Ectodermal cell (in vitro differentiated cells): Measurements from ENCODE around the gene WBP2.
A peak's percentile ranks its signal among the peaks of the same experiment; 100 is the strongest.
"Not testable (repeated sequence)": the region's sequence is repeated elsewhere in the genome, so short reads cannot be mapped to it uniquely, and the experiment has no call there.

Source experiments
- H3K27ac ChIP-seq: 2 replicates; pipeline ENCODE4 v1.7.0; 2013; ENCODE audit warnings: mild to moderate bottlenecking, low read depth, low read length; ENCODE audit not compliant: insufficient read depth, poor library complexity, severe bottlenecking
- H3K27me3 ChIP-seq: 2 replicates; pipeline ENCODE4 v1.7.0; 2013; ENCODE audit warnings: mild to moderate bottlenecking, low read length; ENCODE audit not compliant: insufficient read depth, control insufficient read depth, poor library complexity, severe bottlenecking
- H3K36me3 ChIP-seq: one replicate; pipeline ENCODE4 v1.7.0; 2013; ENCODE audit warnings: low read length; ENCODE audit not compliant: control insufficient read depth, insufficient read depth
- H3K4me1 ChIP-seq: one replicate; pipeline ENCODE4 v1.7.0; 2013; ENCODE audit warnings: low read length; ENCODE audit not compliant: control insufficient read depth, insufficient read depth
- H3K4me3 ChIP-seq: 2 replicates; pipeline ENCODE4 v1.7.0; 2013; ENCODE audit warnings: low read depth, low read length, control low read depth; ENCODE audit not compliant: insufficient read depth
- H3K9me3 ChIP-seq: 2 replicates; pipeline ENCODE4 v1.7.0; 2013; ENCODE audit warnings: mild to moderate bottlenecking, low read length, moderate library complexity; ENCODE audit not compliant: control insufficient read depth
- WGBS, 2 experiments: methylation state at CpG; one replicate each; pipeline ENCODE4 v1.1.7; 2013; ENCODE audit warnings: missing lambda C conversion rate in 2 of 2; 5-methylcytosine and 5-hydroxymethylcytosine counted together

Gene WBP2

DNA sequence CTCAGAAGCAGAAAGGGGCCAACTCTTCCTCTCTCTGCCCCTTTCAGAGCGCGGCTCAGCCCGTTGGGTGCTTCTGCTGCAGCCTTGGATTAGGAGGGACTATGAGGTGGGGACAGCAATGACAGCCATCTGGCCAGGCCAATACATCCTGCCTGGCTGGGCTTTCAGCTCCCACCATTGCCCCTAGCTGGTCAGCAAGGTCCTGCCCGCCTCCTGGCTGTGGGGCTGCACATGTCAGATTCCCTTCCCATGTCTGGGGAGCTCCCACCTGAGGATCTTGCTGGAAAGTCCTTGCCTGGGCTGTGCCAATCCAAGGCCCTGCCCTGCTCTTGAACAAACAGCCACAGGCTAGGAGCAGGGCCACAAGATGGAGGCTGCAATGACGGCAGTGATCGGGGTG lies 33.3 kb upstream of the WBP2 start:
- WGBS, 2 experiments = 92% methylated on average over 4 of the region's 6 CpGs

DNA sequence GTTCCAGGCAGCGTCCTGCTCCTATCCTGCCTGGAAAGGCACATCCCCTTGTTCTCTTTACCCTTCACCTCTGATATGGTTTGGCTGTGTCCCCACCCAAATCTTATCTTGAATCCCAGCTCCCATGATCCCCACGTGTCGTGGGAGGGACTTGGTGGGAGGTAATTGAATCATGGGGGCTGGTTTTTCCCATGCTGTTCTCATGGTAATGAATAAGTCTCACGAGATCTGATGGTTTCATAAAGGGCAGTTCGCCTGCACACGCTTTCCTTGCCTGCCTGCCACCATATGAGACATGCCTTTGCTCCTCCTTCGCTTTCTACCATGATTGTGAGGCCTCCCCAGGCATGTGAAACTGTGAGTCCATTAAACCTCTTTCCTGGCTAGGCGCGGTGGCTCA lies 30.7 kb upstream of the WBP2 start:
- not testable (repeated sequence) for H3K9me3 ChIP-seq, H3K4me1 ChIP-seq, H3K36me3 ChIP-seq, H3K27ac ChIP-seq, H3K27me3 ChIP-seq, H3K4me3 ChIP-seq
- WGBS, 2 experiments = 91 to 94% methylated on average over 9 of the region's 9 CpGs

More for the DNA sequence above, 33.3 kb upstream of the WBP2 start:
- Histone ChIP-seq H3K4me3 (no peak overlapping the region), H3K36me3 (peaks cover 5% of the 10 kb centered on the region), H3K27me3 (no peaks in the 10 kb centered on the region), H3K27ac (no peak overlapping the region), H3K9me3 (no peaks in the 10 kb centered on the region), H3K4me1 (peaks cover 8% of the 10 kb centered on the region)

GRCh38 chr17:75885431-75885830 lies 30.3 kb upstream of the WBP2 start:
- 92% methylated on average over 8 of the region's 8 CpGs for WGBS, 2 experiments
- H3K4me3 ChIP-seq = no peak overlapping the region

DNA sequence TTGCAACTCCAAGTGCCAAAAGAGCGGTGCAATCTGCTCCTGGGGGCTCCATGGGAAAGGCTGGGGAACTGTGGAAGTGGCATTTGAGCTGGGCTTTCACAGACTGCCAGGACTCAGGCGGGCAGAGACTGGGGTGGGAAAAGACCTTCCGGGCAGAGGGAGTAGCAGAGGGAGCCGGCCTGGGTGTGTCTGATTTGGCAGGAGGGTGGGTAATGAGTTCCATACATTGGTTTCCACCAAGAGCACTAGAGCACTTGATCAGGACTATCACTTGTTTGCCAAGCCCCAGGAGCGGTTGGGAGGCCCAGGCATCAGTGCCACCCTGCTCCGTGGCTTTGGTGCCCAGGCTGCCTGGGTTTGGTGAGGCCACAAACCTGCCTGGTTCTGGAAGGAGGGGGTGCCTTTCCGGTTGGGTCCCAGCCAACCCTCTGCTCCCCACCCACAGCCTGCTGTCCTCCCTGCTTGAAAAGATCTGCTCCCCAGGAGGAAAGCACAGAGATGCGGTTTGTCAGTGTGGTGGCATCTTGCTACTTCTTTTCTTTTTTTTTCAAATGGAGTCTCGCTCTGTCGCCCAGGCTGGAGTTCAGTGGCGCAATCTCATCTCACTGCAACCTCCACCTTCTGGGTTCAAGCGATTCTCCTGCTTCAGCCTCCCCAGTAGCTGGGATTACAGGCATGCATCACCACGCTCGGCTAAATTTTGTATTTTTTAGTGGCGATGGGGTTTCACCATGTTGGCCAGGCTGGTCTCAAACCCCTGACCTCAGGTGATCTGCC lies 26.7 kb upstream of the WBP2 start:
- WGBS, 2 experiments = 90 to 91% methylated on average over 15 of the region's 15 CpGs
- H3K4me1 ChIP-seq = peaks cover 7% of the 10 kb centered on the region
- H3K4me3 ChIP-seq = no peak overlapping the region
- no peaks in the 10 kb centered on the region for H3K9me3 ChIP-seq
- H3K27me3 ChIP-seq = peaks cover 35% of the 10 kb centered on the region
- H3K36me3 ChIP-seq = no peaks in the 10 kb centered on the region
- H3K27ac ChIP-seq = no peak overlapping the region

More at GRCh38 chr17:75885431-75885830, 30.3 kb upstream of the WBP2 start:
- no peaks in the 10 kb centered on the region for H3K4me1 ChIP-seq
- no peaks in the 10 kb centered on the region for H3K27me3 ChIP-seq
- no peak overlapping the region for H3K27ac ChIP-seq
- peaks cover 5% of the 10 kb centered on the region for H3K36me3 ChIP-seq
- H3K9me3 ChIP-seq = no peaks in the 10 kb centered on the region

DNA sequence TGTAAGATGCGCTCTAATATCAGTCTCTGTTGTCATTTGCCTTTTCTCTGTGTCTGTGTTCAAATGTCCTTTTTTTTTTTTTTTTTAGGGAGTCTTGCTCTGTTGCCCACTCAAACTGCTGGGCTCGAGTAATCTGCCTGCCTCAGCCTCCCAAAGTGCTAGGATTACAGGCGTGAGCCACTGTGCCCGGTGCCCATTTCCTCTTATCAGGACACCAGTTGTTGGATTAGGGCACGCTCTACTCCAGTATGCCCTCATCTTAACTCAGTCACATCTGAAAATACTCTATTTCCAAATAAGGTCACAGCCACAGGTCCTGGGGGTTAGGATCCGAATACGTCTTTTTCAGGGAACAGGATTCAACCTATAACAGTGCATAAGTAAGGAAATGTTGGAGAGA lies 25.1 kb upstream of the WBP2 start:
- Histone ChIP-seq H3K27ac (no peak overlapping the region), H3K4me3 (no peak overlapping the region), H3K36me3 (no peaks in the 10 kb centered on the region), H3K27me3 (peaks cover 49% of the 10 kb centered on the region), H3K4me1 (peaks cover 9% of the 10 kb centered on the region), H3K9me3 (no peaks in the 10 kb centered on the region)
- WGBS, 2 experiments = 75 to 80% methylated on average over 7 of the region's 7 CpGs

DNA sequence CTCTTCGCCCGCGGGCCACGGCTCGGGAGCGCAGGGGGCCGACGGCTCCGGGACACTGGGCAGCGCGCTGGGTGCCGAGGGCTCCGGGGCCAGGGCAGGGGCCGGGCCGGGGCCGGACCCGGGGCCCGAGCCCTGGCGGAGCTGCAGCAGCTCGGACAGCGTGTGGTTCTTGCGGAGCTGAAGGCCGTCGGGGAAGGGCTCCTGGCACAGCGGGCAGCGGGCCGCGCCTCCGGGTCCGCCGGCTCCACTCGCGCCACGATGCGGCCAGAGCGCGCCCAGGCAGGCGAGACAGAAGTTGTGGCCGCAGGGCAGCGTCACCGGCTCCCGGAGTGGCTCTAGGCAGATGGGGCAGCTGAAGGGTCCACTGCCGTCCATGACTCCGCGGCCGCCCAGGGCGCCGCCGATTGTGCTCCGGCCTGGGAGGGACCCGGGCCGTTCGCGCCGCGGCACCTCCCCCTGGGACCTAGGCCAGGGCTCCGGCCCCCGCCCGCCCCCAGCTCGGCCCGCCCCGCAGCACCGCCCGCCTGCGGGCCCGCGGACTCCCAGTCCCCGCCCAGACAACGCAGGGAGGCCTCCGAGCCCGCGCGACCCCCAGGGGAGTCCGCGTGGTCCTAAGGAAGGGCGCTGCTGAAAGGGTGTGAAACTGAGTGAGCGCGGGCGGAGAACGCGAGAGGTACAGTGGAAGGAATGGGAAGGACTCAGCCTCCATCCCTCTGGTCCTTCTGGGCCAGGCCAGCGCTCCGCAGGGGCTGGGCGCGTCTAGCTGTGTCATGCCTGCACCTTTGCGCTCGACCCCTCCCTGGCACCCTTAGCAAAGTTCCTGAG lies 23.3 kb upstream of the WBP2 start, which contains the start of gene TRIM47:
Gene TRIM47, minus strand, starts transcription at position 408 of the 825 bp plus-strand sequence. Its CDS starts 33 bp downstream, at position 375.
- Histone ChIP-seq H3K36me3 (no peaks in the 10 kb centered on the region), H3K4me1 (peaks cover 9% of the 10 kb centered on the region), H3K9me3 (no peaks in the 10 kb centered on the region), H3K27ac (no peak within 1 kb of the TSS), H3K27me3 (peaks cover 49% of the 10 kb centered on the region), H3K4me3 (peak within 1 kb of the TSS; percentile 47)
- WGBS, 2 experiments = 5% methylated on average over 87 of the region's 87 CpGs

- WGBS, 2 experiments = 1% methylated on average over 56 of the region's 56 CpGs
These were observed 22.6 kb upstream of the WBP2 start for GRCh38 chr17:75877752-75878173.

DNA sequence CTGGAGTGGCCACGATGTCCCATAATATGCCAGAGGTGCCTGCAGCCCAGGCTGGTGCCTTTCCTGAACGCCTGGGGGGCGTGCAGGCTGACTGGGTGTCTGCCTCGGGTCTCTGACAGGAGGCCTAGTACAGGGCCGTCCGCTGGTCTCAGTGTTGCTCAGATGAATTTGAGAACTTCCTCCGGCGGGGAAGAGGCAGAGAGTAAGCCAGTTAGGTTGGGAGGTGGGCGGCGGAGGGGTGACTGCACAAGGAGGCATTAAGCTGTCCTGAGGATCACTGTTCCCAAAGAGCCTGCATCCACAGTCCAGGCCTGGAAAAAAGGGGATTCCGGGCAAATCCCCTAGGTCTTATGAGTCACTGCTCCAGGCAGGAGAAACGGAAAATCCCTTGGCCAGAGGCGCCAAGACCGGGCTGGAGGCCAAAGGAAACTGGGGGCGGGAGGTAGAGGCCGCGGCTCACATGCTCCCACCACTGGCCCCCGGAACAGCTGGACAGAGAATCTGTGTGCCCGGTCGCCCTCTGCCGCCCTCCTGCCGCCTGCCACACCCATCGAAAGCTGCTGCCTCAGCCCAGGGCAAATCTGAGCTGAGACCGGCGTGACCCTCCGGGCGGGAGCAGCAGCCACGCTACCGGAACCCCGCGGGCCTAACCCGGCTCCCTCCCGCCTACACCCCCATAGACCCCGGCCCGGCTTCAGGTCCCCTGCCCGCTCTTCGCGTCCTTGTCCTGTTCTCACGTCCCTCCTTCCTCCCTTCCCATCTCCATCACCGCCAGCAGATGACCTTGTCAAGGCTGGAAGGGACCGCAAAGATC lies 22.0 kb upstream of the WBP2 start:
- Histone ChIP-seq H3K27me3 (peaks cover 49% of the 10 kb centered on the region), H3K27ac (no peak overlapping the region), H3K4me1 (peaks cover 9% of the 10 kb centered on the region), H3K36me3 (no peaks in the 10 kb centered on the region), H3K4me3 (peak overlapping the region; percentile 47), H3K9me3 (no peaks in the 10 kb centered on the region)
- WGBS, 2 experiments = 23 to 24% methylated on average over 41 of the region's 41 CpGs

More at GRCh38 chr17:75877752-75878173, 22.6 kb upstream of the WBP2 start:
- no peaks in the 10 kb centered on the region for H3K9me3 ChIP-seq
- H3K4me3 ChIP-seq = peak overlapping the region; percentile 47
- H3K27ac ChIP-seq = no peak overlapping the region
- peaks cover 49% of the 10 kb centered on the region for H3K27me3 ChIP-seq
- peaks cover 9% of the 10 kb centered on the region for H3K4me1 ChIP-seq
- H3K36me3 ChIP-seq = no peaks in the 10 kb centered on the region

DNA sequence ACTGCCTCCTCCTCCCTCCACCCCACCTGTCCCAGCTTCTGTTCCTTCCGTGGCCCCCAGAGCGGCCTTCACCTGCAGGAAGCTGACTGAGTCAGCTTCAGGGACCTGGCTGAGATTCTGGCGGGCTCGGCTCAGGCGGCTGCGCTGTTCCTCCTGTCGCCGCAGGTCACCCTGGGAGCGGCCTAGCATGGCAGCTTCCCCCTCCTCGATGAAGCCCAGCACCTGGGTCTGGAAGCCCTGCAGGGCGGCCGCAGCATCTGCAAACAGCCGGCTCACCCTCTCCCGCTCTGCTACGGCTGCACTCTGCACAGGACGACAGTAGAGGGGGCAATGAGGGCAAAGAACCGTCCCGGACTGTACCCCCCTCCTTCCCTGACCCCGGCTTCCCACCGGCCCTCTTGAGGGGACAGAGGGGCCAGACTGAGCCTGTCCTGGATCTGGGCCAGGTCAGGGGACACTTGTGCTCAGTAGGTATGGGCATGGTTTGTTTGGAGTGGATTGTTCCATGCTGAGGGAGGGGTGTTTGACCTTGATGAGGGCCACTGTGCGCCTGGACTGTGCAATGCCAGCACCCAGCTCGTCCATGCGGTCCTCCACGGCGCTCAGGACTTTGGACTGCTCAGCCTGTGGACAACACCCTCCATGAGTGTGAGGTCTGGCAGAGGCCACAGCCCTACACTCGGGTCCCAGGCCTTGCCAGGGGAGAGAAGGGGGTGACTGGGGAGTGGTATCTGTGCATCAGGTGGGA lies 21.2 kb upstream of the WBP2 start:
- H3K9me3 ChIP-seq = no peaks in the 10 kb centered on the region
- WGBS, 2 experiments = 49% methylated on average over 26 of the region's 26 CpGs
- peaks cover 9% of the 10 kb centered on the region for H3K4me1 ChIP-seq
- no peak overlapping the region for H3K4me3 ChIP-seq
- peaks cover 49% of the 10 kb centered on the region for H3K27me3 ChIP-seq
- H3K36me3 ChIP-seq = no peaks in the 10 kb centered on the region
- no peak overlapping the region for H3K27ac ChIP-seq
